ENCODE results near the gene PPM1D.

The PPM1D gene

DNA sequence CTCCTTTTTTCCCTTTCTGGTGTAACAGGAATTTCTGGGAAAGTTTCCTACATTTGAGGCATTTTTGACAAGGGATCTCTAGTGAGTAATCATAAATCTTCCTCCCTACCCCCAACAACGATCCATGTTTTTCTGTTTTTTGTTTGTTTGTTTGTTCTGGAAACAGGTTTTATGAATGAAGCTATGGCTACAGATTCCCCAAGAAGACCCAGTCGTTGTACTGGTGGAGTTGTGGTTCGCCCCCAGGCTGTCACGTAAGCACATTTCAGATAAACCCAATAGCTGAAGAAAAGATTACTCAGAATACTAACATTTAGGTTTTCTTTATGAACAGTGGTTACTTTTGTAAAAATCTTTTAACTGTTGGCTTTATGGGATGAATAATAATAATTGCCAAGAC, 79.3 kb downstream of the PPM1D start:
- POLR2A ChIA-PET = no interaction called here
- no peak for TF ChIP-seq FOXA1 (IDR thresholded peaks at IDR 0.05)
- TF ChIP-seq HDGF (IDR thresholded peaks at IDR 0.05; ENCODE audit: borderline replicate concordance) = no peak
- TF ChIP-seq BHLHE40 (IDR thresholded peaks at IDR 0.05; ENCODE audit: borderline replicate concordance) = no peak
- TF ChIP-seq ZNF384 (IDR thresholded peaks at IDR 0.05) = no peak
- TF ChIP-seq FOXK2 (IDR thresholded peaks at IDR 0.05) = no peak
- CTCF ChIA-PET = no interaction called here
- no peak for DNase-seq (ENCODE audit: extremely low spot score)

DNA sequence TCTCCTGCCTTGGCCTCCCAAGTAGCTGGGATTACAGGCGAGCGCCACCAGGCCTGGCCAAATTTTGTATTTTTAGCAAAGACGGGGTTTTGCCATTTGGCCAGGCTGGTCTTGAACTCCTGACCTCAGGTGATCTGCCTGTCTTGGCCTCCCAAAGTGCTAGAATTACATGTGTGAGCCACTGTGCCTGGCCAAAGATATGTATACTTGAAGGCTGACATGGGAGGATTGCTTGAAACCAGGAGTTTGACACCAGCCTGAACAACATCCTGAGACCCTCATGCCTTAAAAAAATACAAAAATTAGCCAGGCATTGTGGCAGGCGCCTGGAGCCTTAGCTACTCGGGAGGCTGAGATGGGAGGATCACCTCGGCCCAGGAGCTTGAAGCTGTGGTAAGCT, 80.8 kb downstream of the PPM1D start:
- TF ChIP-seq L3MBTL2 (conservative IDR thresholded peaks at IDR 0.05) (no peak), FOXK2 (IDR thresholded peaks at IDR 0.05) (no peak), SUZ12 (IDR thresholded peaks at IDR 0.05) (no peak), ELF4 (IDR thresholded peaks at IDR 0.05) (no peak), CTBP1 (IDR thresholded peaks at IDR 0.05; ENCODE audit: borderline replicate concordance) (no peak), SP1 (IDR thresholded peaks at IDR 0.05) (no peak), ZNF384 (IDR thresholded peaks at IDR 0.05) (no peak), FOXM1 (IDR thresholded peaks at IDR 0.05; ENCODE audit: borderline replicate concordance) (no peak), NFRKB (IDR thresholded peaks at IDR 0.05) (no peak), LEF1 (IDR thresholded peaks at IDR 0.05; ENCODE audit: borderline replicate concordance) (no peak), TARDBP (IDR thresholded peaks at IDR 0.05) (no peak), HDGF (IDR thresholded peaks at IDR 0.05; ENCODE audit: borderline replicate concordance) (no peak), FOXA1 (IDR thresholded peaks at IDR 0.05) (no peak), BHLHE40 (IDR thresholded peaks at IDR 0.05; ENCODE audit: borderline replicate concordance) (no peak)
- TF ChIP-seq, protein P1, sequence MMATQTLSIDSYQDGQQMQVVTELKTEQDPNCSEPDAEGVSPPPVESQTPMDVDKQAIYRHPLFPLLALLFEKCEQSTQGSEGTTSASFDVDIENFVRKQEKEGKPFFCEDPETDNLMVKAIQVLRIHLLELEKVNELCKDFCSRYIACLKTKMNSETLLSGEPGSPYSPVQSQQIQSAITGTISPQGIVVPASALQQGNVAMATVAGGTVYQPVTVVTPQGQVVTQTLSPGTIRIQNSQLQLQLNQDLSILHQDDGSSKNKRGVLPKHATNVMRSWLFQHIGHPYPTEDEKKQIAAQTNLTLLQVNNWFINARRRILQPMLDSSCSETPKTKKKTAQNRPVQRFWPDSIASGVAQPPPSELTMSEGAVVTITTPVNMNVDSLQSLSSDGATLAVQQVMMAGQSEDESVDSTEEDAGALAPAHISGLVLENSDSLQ (IDR thresholded peaks at IDR 0.05) = no peak
- DNase-seq (ENCODE audit: extremely low spot score) = no peak
- ChIA-PET POLR2A (no interaction called here), CTCF (interaction anchor here (0.6 kb wide), 1 partner anchor 868 kb away, joined by 3 read pairs; no protein-coding TSS in a partner anchor)

- ChIA-PET CTCF (no interaction called here), POLR2A (interaction anchor here (2.1 kb wide), 1 partner anchor 8 kb away, joined by 6 read pairs; the partner anchor contains the start of gene BCAS3)
- DNase-seq (ENCODE audit: extremely low spot score) = no peak
- TF ChIP-seq FOXA1 (IDR thresholded peaks at IDR 0.05) (no peak), ZNF384 (IDR thresholded peaks at IDR 0.05) (no peak), NFRKB (IDR thresholded peaks at IDR 0.05) (no peak), SP1 (IDR thresholded peaks at IDR 0.05) (no peak), TARDBP (IDR thresholded peaks at IDR 0.05) (no peak), BHLHE40 (IDR thresholded peaks at IDR 0.05; ENCODE audit: borderline replicate concordance) (no peak), SUZ12 (IDR thresholded peaks at IDR 0.05) (no peak), CTBP1 (IDR thresholded peaks at IDR 0.05; ENCODE audit: borderline replicate concordance) (no peak), L3MBTL2 (conservative IDR thresholded peaks at IDR 0.05) (no peak), FOXM1 (IDR thresholded peaks at IDR 0.05; ENCODE audit: borderline replicate concordance) (no peak)
Observed at GRCh38 chr17:60685437-60685836, 85.4 kb downstream of the PPM1D start.

DNA sequence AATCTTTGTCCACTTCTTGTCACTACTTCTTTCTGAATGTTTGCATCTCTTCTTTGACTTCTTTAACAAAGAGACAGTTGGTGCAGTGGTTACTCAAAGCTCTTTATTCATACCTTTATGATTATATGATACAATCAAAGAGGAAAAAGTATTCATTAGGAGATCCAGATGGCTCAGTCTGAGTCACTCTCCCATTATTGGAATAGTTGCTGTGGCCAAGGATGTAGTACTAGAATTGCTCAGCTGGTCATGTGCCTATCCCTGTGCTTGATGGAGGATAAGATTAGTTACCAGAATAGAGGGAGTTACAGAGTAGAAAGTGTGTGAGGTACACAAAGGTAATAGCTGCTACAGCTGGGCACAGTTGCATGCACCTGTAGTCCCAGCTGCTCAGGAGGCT, 96.0 kb downstream of the PPM1D start:
- TF ChIP-seq BHLHE40 (IDR thresholded peaks at IDR 0.05; ENCODE audit: borderline replicate concordance) = no peak
- no peak for TF ChIP-seq TARDBP (IDR thresholded peaks at IDR 0.05)
- TF ChIP-seq NFRKB (IDR thresholded peaks at IDR 0.05) = no peak
- TF ChIP-seq HDGF (IDR thresholded peaks at IDR 0.05; ENCODE audit: borderline replicate concordance) = no peak
- TF ChIP-seq FOXA1 (IDR thresholded peaks at IDR 0.05) = no peak
- no peak for TF ChIP-seq LEF1 (IDR thresholded peaks at IDR 0.05; ENCODE audit: borderline replicate concordance)
- no peak for TF ChIP-seq ARNT (IDR thresholded peaks at IDR 0.05)
- TF ChIP-seq FOXM1 (IDR thresholded peaks at IDR 0.05; ENCODE audit: borderline replicate concordance) = no peak
- no peak for TF ChIP-seq SUZ12 (IDR thresholded peaks at IDR 0.05)
- TF ChIP-seq L3MBTL2 (conservative IDR thresholded peaks at IDR 0.05) = no peak
- TF ChIP-seq CTBP1 (IDR thresholded peaks at IDR 0.05; ENCODE audit: borderline replicate concordance) = no peak
- no peak for TF ChIP-seq ELF4 (IDR thresholded peaks at IDR 0.05)
- no peak for TF ChIP-seq ZNF384 (IDR thresholded peaks at IDR 0.05)
- TF ChIP-seq FOXK2 (IDR thresholded peaks at IDR 0.05) = no peak
- TF ChIP-seq SP1 (IDR thresholded peaks at IDR 0.05) = no peak
- TF ChIP-seq, protein P1 (IDR thresholded peaks at IDR 0.05) = no peak
- CTCF ChIA-PET = interaction anchor here (0.5 kb wide), 1 partner anchor 225 kb away, joined by 3 read pairs; no protein-coding TSS in a partner anchor
- DNase-seq (ENCODE audit: extremely low spot score) = no peak
- POLR2A ChIA-PET = interaction anchor here (1.4 kb wide), 1 partner anchor 19 kb away, joined by 4 read pairs; the partner anchor contains the start of gene BCAS3

GRCh38 chr17:60699090-60699489, 99.1 kb downstream of the PPM1D start:
- no peak for TF ChIP-seq SUZ12 (IDR thresholded peaks at IDR 0.05)
- TF ChIP-seq ARNT (IDR thresholded peaks at IDR 0.05) = no peak
- TF ChIP-seq ZNF384 (IDR thresholded peaks at IDR 0.05) = no peak
- no peak for TF ChIP-seq SP1 (IDR thresholded peaks at IDR 0.05)
- TF ChIP-seq BHLHE40 (IDR thresholded peaks at IDR 0.05; ENCODE audit: borderline replicate concordance) = no peak
- no peak for TF ChIP-seq L3MBTL2 (conservative IDR thresholded peaks at IDR 0.05)
- TF ChIP-seq CTBP1 (IDR thresholded peaks at IDR 0.05; ENCODE audit: borderline replicate concordance) = no peak
- TF ChIP-seq LEF1 (IDR thresholded peaks at IDR 0.05; ENCODE audit: borderline replicate concordance) = no peak
- TF ChIP-seq FOXK2 (IDR thresholded peaks at IDR 0.05) = no peak
- TF ChIP-seq, protein P1 (IDR thresholded peaks at IDR 0.05) = no peak
- TF ChIP-seq FOXM1 (IDR thresholded peaks at IDR 0.05; ENCODE audit: borderline replicate concordance) = no peak
- TF ChIP-seq ELF4 (IDR thresholded peaks at IDR 0.05) = no peak
- TF ChIP-seq HDGF (IDR thresholded peaks at IDR 0.05; ENCODE audit: borderline replicate concordance) = no peak
- ChIA-PET POLR2A (interaction anchor here (0.6 kb wide), 1 partner anchor 22 kb away, joined by 3 read pairs; the partner anchor contains the start of gene BCAS3), CTCF (no interaction called here)
- DNase-seq (ENCODE audit: extremely low spot score) = no peak

GRCh38 chr17:60704170-60704569, 104.2 kb downstream of the PPM1D start:
- CTCF ChIA-PET = interaction anchor here (0.9 kb wide), 1 partner anchor 17 kb away, joined by 3 read pairs; no protein-coding TSS in a partner anchor
- POLR2A ChIA-PET = no interaction called here

More at GRCh38 chr17:60704170-60704569, 104.2 kb downstream of the PPM1D start:
- no peak for TF ChIP-seq CTBP1 (IDR thresholded peaks at IDR 0.05; ENCODE audit: borderline replicate concordance)
- TF ChIP-seq LEF1 (IDR thresholded peaks at IDR 0.05; ENCODE audit: borderline replicate concordance) = no peak
- no peak for TF ChIP-seq ZNF384 (IDR thresholded peaks at IDR 0.05)
- TF ChIP-seq SUZ12 (IDR thresholded peaks at IDR 0.05) = no peak
- TF ChIP-seq FOXM1 (IDR thresholded peaks at IDR 0.05; ENCODE audit: borderline replicate concordance) = no peak
- TF ChIP-seq NFRKB (IDR thresholded peaks at IDR 0.05) = no peak
- TF ChIP-seq ELF4 (IDR thresholded peaks at IDR 0.05) = no peak
- TF ChIP-seq, protein P1 (IDR thresholded peaks at IDR 0.05) = no peak
- TF ChIP-seq SP1 (IDR thresholded peaks at IDR 0.05) = no peak
- TF ChIP-seq TARDBP (IDR thresholded peaks at IDR 0.05) = no peak
- no peak for TF ChIP-seq BHLHE40 (IDR thresholded peaks at IDR 0.05; ENCODE audit: borderline replicate concordance)
- TF ChIP-seq ARNT (IDR thresholded peaks at IDR 0.05) = no peak
- no peak for TF ChIP-seq FOXA1 (IDR thresholded peaks at IDR 0.05)
- no peak for TF ChIP-seq L3MBTL2 (conservative IDR thresholded peaks at IDR 0.05)
- no peak for TF ChIP-seq FOXK2 (IDR thresholded peaks at IDR 0.05)
- no peak for TF ChIP-seq HDGF (IDR thresholded peaks at IDR 0.05; ENCODE audit: borderline replicate concordance)
- DNase-seq (ENCODE audit: extremely low spot score) = no peak
